AG09319 (cell line): ENCODE measurements around the gene DHRS13.
"Not testable (repeated sequence)": the region's sequence is repeated elsewhere in the genome, so short reads cannot be mapped to it uniquely, and the experiment has no call there.

ENCODE experiments used
- DNase-seq: peaks from one replicate; pipeline ENCODE4 v3.0.0-alpha.2; 2010; ENCODE audit warnings: low read depth; ENCODE audit errors: extremely low read depth
- CTCF ChIP-seq: IDR thresholded peaks from 2 replicates; pipeline ENCODE4 v1.5.1; 2011; ENCODE audit warnings: low read depth, mild to moderate bottlenecking, inconsistent platforms, low read length, moderate library complexity

Gene DHRS13

GRCh38 chr17:28942925-28943324 lies 40.0 kb upstream of the DHRS13 start:
- DNase-seq, result no peak

GRCh38 chr17:28941251-28941650 lies 38.4 kb upstream of the DHRS13 start:
- no peak for DNase-seq
- no peak for TF ChIP-seq CTCF

More at GRCh38 chr17:28942925-28943324, 40.0 kb upstream of the DHRS13 start:
- no peak for TF ChIP-seq CTCF

- DNase-seq, result no peak
- no peak for TF ChIP-seq CTCF
Observed at GRCh38 chr17:28940675-28941074, 37.8 kb upstream of the DHRS13 start.

- no peak for TF ChIP-seq CTCF
- DNase-seq, result no peak
Observed at GRCh38 chr17:28940142-28940541, 37.3 kb upstream of the DHRS13 start.

GRCh38 chr17:28938552-28938951 lies 35.7 kb upstream of the DHRS13 start:
- TF ChIP-seq CTCF, result no peak
- no peak for DNase-seq

GRCh38 chr17:28937044-28937729 lies 34.3 kb upstream of the DHRS13 start:
- TF ChIP-seq CTCF, result no peak
- DNase-seq, result no peak

- TF ChIP-seq CTCF, result no peak
- no peak for DNase-seq
Observed at GRCh38 chr17:28935744-28936460, 33.0 kb upstream of the DHRS13 start.

GRCh38 chr17:28934508-28934907 lies 31.6 kb upstream of the DHRS13 start:
- not testable (repeated sequence) for DNase-seq
